Hepatic stellate cell (primary cell): ENCODE data around the gene ISL2.
A peak's percentile ranks its signal among the peaks of the same experiment; 100 is the strongest.
"Not testable (repeated sequence)": the region's sequence is repeated elsewhere in the genome, so short reads cannot be mapped to it uniquely, and the experiment has no call there.

Experiments used
- DNase-seq: peaks from one replicate; pipeline ENCODE4 v3.0.0; 2011; ENCODE audit warnings: low spot score

ISL2 gene

DNA sequence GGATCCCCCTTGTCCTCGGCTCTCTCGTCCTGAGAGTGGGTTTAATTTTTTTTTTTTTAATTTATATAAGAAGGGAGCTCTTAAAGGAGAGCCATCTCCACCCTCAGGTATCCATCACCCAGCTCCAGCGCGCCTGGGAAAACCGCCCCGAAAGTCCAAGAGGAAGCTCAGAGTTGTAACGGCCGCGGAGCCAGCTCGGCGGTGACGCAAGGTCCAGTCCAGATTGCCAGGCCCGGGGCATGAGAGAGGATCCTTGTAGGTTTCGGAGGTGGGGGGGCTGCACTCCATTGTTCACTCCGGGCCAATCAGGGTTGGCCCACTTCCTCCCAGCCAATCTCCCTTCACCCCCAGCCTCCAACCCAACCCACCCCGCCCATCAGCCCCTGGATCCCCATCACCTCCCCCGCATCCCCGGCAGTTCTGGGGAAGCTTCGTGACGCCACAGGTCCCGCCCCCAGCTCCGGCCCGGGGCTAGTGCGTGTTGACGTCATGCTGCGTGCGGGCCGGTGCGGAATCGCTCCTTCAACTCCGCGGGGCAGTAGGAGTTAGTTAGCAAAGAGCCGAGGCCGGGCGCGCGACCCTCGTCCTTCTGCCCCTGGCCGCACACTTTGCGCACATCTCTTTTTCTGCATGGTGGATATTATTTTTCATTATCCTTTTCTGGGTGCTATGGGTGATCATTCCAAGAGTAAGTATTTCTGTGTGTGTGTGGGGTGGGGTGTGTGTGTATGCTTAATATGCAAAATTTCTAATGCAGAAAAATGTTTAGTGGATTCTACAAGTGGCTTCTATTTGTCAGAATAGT lies at the start of gene ISL2:
Gene ISL2, plus strand, starts transcription at position 520 of the 805 bp plus-strand sequence. Its CDS starts 111 bp downstream, at position 631.
- peak; percentile 99 for DNase-seq

DNA sequence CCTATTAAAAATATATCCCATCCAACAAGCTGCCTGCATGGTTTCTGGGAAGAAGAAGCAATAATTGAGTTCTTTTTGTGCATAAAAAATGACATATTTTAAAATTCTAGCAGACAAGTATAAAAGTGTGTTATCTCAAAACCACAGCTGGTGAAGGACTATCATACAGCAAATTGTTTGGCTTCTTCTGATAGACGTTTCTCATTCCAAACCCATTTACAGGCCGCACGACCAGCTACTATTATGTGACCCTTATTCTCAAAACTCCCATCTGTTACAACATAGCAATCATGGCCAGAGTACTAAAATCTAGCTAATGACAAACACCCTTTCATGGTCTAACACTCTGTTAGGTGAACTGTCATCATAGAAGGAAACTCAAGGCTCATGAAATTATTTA lies 47.0 kb upstream of the ISL2 start:
- no peak for DNase-seq

DNA sequence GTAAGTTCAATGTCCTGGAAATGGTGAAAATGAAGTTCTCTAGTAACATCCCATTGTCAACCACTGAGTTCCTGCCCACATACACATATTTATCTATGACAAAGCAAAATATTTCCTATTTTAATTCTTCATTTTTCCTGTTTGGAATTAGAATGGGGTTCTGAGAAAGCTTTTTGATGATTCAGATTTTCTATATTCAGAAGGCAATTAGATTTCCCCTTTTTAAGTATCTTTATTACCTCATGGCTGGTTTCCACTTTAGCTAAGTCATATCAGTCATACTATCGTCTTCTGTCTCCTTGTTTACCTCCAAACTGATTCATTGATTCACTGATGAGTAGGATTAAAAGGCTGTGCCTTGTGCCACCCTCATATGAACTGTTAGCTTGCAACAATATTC lies 43.2 kb upstream of the ISL2 start:
- DNase-seq: no peak

DNA sequence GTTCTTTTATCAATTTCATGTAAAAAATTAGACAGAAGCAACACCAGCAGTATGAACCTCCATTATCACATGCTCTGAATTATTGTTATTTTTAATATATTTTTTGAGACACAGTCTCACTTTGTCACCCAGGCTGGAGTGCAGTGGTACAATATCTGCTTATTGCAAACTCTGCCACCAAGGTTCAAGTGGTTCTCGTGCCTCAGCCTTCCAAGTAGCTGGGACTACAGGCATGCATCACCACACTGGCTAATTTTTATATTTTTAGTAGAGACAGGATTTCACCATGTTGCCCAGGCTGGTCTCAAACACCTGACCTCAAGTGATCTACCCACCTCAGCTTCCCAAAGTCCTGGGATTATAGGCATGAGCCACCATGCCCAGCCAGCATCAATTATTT lies 42.1 kb upstream of the ISL2 start:
- not testable (repeated sequence) for DNase-seq

- no peak for DNase-seq
Measured at GRCh38 chr15:76296849-76297248, 39.7 kb upstream of the ISL2 start.

DNA sequence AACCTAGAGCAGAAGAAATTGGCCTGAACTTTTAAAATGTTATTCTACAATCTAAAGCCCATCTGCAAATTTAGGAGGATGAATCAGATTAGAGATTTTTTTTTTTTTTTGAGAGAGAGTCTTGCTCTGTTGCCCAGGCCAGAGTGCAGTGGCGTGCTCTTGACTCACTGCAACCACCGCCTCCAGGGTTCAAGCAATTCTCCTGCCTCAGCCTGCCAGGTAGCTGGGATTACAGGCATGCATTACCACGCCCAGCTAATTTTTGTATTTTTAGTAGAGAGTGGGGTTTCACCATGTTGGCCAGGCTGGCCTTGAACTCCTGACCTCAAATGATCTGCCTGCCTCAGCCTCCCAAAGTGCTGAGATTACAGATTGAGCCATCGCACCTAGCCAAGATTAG lies 38.6 kb upstream of the ISL2 start:
- DNase-seq: not testable (repeated sequence)

- no peak for DNase-seq
Measured at GRCh38 chr15:76298986-76299385, 37.6 kb upstream of the ISL2 start.

- no peak for DNase-seq
Measured at GRCh38 chr15:76299786-76300185, 36.8 kb upstream of the ISL2 start.

DNA sequence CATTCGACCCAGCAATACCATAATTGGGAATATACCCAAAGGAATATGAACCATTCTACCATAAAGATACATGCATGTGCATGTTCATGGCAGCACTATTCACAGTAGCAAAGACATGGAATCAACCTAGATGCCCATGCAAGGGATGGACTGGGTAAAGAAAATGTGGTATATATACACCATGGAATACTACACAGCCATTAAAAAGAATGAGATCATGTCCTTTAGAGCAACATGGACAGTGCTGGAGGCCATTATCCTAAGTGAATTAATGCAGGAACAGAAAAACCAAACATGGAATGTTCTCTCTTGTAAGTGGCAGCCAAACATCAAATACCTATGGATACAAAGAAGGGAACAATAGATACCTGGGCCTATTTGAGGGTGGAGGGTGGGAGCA lies 32.7 kb upstream of the ISL2 start:
- DNase-seq: no peak

- DNase-seq: no peak
Measured at GRCh38 chr15:76309601-76310330, 26.8 kb upstream of the ISL2 start.

DNA sequence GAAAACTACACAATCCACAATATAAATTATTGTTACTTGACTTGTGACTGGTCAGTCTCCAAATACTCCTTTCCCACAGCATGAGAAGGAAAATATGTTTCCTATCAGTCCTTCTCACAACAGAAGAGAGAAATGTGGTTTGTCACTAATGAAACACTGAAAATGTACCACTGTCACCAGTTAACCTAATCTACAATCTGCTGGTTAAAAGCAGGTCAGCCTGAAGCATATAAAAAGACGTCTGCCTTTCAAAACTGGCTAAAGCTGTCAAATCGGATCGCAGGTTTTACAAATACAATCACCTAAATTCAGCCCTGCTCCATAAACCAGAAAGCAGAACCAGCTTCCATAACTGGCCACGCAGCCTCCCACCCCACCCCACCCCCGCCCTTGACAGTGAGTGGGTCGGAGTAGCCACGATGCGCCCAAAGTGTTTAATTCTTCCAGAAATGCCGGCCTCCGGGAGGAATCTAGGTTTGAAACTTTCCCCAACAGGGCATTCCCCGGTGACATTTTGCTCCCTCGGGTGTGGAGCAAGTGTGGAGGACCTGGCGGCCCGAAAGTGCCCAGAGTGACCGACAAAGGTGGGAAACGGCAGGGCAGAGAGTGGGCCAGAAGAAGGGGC lies 26.0 kb upstream of the ISL2 start:
- peak; percentile 40 for DNase-seq

DNA sequence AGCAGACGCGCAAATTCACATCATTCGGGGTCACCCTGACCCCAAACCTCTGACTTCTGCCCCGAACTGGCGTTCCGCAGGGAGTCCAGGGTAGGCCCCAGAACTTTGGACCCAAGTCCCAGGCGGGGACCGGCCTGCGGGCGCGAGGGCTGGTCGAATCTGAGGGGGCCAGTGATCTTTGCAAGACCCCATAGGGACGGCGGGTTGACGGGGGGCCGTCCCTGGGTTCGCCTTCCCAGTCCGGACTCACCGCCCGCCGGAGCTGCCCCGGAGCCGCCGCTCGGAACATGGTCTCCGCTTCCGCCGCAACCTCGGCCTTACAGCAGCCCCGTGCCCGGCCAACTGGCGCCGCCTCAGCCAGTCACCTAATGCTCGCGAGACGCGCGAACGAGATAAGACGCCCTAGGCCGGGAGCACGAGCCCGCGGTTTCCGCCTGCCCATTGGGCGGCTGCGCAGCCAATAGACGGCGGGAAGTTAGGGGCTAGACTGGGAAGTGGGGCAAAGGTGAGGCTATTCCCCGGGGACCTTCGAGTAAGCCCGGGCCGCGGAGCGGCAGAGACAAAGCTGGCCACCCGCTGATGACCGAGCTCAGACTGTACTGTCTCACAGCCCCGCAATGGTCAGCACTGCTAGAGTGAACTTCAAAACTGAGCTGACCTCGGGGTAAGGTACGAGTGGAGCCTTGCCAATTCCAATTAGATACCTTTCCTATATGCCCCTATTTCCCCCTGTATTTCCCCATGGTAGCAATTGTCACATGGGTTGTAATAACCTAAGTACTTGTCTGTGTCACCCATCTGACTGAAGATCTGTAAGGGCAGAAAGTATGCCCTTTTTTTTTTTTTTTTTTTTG lies 25.2 kb upstream of the ISL2 start, which contains the start of gene ETFA:
Gene ETFA, minus strand, starts transcription at position 370 of the 854 bp plus-strand sequence. Its CDS starts 81 bp downstream, at position 289.
- peak; percentile 99 for DNase-seq

GRCh38 chr15:76312540-76313174 lies 23.9 kb upstream of the ISL2 start:
- DNase-seq: no peak

DNA sequence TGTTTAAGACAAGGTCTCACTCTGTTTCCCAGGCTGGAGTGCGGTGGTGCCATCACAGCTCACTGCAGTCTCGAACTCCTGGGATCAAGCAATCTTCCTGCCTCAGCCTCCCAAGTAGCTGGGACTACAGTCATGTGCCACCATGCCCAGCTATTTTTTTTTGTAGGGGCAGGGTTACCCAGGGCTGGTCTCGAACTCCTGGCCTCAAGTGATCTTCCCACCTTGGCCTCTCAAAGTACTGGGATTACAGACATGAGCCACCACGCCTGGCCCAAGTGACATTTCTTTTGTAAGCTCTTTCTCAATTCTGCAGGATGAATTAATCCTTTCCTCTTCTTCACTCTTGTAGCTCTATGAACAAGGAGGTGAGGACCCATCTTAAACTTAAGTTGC lies 23.4 kb upstream of the ISL2 start:
- DNase-seq: not testable (repeated sequence)

DNA sequence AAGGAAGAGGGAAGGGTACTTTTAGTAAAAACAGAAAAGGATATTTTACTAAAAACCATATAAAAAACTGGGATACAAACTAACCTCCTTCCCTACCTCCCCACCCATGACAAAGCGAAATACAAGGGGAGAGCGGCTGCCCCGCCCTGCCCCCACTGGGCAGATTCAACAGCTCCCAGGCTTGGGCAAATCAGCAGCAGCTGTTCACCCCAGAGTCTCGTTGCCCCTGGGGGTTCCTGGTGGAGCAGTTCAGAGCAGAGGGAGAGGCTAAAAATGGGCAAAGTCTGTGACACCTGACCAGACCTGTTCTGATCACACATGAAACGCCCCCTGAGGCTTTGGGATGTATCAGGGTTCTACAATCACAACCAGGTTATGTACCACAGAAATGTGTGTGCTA lies 22.8 kb upstream of the ISL2 start:
- no peak for DNase-seq

GRCh38 chr15:76320012-76320411 lies 16.6 kb upstream of the ISL2 start:
- DNase-seq: no peak

DNA sequence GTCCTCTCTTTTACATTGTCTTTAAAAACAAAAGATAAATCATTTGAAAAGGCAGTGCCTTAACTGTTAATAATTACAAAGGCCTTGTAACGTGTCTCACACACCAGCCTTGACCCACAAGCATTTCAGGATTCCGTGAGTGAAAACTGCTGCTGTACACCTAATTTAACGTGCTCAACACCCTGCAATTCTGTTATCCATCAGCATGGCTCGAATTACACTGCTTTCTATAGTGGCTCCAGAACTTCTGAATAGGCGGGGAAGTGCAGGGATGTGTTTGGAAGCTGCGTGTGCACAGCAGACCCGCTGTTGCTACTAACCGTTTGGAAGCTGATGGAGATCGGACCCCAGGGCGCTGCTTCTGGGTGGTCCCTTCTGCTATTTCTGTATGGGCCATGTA lies 15.4 kb upstream of the ISL2 start:
- no peak for DNase-seq

- DNase-seq: no peak
Measured at GRCh38 chr15:76321602-76322001, 15.0 kb upstream of the ISL2 start.

DNA sequence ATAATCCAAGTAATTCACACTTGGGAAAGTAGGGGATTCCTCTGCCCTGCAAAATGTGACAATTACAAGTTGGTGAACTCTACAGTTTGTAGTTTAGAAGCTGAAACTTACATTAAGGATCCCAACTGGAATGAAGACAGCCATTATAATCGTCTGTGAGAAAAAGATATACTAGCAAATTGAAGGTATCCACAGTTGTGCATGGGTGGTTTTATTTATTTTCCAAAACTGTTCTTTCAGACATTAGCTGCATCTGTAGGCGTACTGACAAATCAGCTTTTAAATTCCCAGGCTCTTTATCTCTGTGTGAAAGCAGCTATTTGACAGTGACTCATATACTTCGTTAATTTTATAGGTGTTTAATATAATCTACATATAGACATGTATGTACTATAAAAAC lies 12.5 kb upstream of the ISL2 start:
- no peak for DNase-seq

DNA sequence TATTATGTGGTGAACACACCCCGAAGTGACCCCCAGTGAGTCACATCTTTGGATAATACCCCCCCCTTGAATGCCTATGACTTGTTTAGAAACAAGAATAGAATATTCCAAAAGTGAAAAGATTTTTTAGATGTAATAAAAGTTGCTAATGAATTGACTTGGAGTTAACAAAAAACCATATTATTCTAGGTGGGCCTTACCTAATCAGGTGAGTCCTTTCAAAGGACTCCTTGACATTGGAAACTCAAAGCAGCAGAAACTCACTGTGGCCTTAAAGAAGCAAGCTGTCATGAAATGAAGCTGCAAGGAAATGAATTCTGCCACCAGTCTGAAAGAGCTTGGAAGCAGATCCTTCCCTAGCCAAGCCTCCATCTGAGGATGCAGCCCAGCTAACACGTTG lies 10.9 kb upstream of the ISL2 start:
- no peak for DNase-seq
